OCI-LY3 (cell line): Measurements from ENCODE around the gene HYOU1.
"Not testable (repeated sequence)": the region's sequence is repeated elsewhere in the genome, so short reads cannot be mapped to it uniquely, and the experiment has no call there.

ENCODE experiments used
- H2AFZ ChIP-seq: fragments of 200-600, 300-600 bp; shearing (Covaris generic); 2 replicates; pipeline ENCODE4 v1.6.0; 2014; ENCODE audit warnings: antibody characterized with exemption, low read depth, low read length
- H3K27ac ChIP-seq: fragments of 200-600, 300-600 bp; sonication (generic); 2 replicates; pipeline ENCODE4 v1.5.1; 2014; ENCODE audit warnings: mild to moderate bottlenecking, low read length, moderate library complexity, mixed read lengths
- H3K27me3 ChIP-seq: fragments of 200-600, 300-600 bp; sonication (generic); 2 replicates; pipeline ENCODE4 v1.6.1; 2014; ENCODE audit warnings: low read depth, low read length, mixed read lengths
- H3K36me3 ChIP-seq: fragments of 200-600, 300-600 bp; sonication (generic); replicated peaks from 2 replicates; pipeline ENCODE3; 2014; ENCODE audit warnings: low read depth, low read length, mixed read lengths
- H3K4me1 ChIP-seq: fragments of 300-600, 200-600 bp; sonication (generic); 2 replicates; pipeline ENCODE4 v1.6.1; 2014; ENCODE audit warnings: low read length, mixed read lengths
- H3K4me2 ChIP-seq: fragments of 200-600, 300-600 bp; sonication (generic); 2 replicates; pipeline ENCODE4 v1.6.1; 2014; ENCODE audit warnings: low read length, mixed read lengths
- H3K4me3 ChIP-seq: fragments of 300-600, 200-600 bp; sonication (generic); 2 replicates; pipeline ENCODE4 v1.5.1; 2014; ENCODE audit warnings: antibody characterized with exemption, mild to moderate bottlenecking, low read length, moderate library complexity
- H3K79me2 ChIP-seq: fragments of 300-600, 200-600 bp; shearing (Covaris generic); 2 replicates; pipeline ENCODE4 v1.6.1; 2014; ENCODE audit warnings: mild to moderate bottlenecking, low read length, mixed read lengths
- H3K9ac ChIP-seq: fragments of 300-600, 200-600 bp; shearing (Covaris generic); 2 replicates; pipeline ENCODE4 v1.6.0; 2014; ENCODE audit warnings: mild to moderate bottlenecking, low read length, moderate library complexity
- H3K9me3 ChIP-seq: fragments of 200-600, 300-600 bp; shearing (Covaris generic); 2 replicates; pipeline ENCODE4 v1.6.1; 2014; ENCODE audit warnings: low read length, mixed read lengths; ENCODE audit not compliant: insufficient read depth
- H4K20me1 ChIP-seq: fragments of 200-600, 300-600 bp; sonication (generic); 2 replicates; pipeline ENCODE4 v1.6.1; 2016; ENCODE audit warnings: low read length, mixed read lengths; ENCODE audit not compliant: insufficient read depth
- EZH2phosphoT487 ChIP-seq: fragments of 200-600 bp; shearing (Covaris generic); IDR thresholded peaks from 2 replicates; pipeline ENCODE4 v1.6.1; 2018; ENCODE audit warnings: antibody characterized with exemption, mixed run types, low read depth
- TF ChIP-seq, protein P1 (sequence below): fragments of 200-600, 300-600 bp; sonication (generic); IDR thresholded peaks from 2 replicates; pipeline ENCODE4 v1.5.1; 2014; ENCODE audit warnings: antibody characterized with exemption, low read length, low read depth

The HYOU1 gene

DNA sequence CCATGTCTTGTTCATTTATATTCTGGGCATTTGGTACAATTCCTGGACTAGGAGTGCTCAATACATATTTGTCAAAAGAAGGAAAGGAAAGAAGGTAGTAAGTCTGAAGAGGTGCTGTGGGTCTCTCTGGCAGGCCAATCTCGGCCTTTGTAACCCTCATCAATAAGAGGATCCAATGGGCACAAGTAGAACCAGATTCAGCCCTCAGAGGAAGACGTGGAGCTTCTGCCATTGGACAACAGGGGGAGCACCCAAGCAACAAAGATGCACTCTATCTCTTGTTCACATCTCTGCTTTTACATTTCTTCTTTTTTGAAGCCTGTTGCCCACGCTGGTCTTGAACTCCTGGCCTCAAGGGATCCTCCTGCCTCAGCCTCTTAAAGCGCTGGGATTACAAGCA, 8.4 kb upstream of the HYOU1 start:
- Histone ChIP-seq H3K9me3 (no peaks in the 10 kb centered on the region), H2AFZ (no peak overlapping the region), H4K20me1 (no peaks in the 10 kb centered on the region), H3K27ac (no peak overlapping the region), H3K4me1 (peaks cover 6% of the 10 kb centered on the region), H3K9ac (no peak overlapping the region), H3K4me3 (no peak overlapping the region), H3K4me2 (no peak overlapping the region), H3K27me3 (no peaks in the 10 kb centered on the region), H3K79me2 (peaks cover 20% of the 10 kb centered on the region), H3K36me3 (no peaks in the 10 kb centered on the region)
- TF ChIP-seq EZH2phosphoT487, result no peak
- TF ChIP-seq, protein P1, sequence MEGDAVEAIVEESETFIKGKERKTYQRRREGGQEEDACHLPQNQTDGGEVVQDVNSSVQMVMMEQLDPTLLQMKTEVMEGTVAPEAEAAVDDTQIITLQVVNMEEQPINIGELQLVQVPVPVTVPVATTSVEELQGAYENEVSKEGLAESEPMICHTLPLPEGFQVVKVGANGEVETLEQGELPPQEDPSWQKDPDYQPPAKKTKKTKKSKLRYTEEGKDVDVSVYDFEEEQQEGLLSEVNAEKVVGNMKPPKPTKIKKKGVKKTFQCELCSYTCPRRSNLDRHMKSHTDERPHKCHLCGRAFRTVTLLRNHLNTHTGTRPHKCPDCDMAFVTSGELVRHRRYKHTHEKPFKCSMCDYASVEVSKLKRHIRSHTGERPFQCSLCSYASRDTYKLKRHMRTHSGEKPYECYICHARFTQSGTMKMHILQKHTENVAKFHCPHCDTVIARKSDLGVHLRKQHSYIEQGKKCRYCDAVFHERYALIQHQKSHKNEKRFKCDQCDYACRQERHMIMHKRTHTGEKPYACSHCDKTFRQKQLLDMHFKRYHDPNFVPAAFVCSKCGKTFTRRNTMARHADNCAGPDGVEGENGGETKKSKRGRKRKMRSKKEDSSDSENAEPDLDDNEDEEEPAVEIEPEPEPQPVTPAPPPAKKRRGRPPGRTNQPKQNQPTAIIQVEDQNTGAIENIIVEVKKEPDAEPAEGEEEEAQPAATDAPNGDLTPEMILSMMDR, result peak; percentile 56

DNA sequence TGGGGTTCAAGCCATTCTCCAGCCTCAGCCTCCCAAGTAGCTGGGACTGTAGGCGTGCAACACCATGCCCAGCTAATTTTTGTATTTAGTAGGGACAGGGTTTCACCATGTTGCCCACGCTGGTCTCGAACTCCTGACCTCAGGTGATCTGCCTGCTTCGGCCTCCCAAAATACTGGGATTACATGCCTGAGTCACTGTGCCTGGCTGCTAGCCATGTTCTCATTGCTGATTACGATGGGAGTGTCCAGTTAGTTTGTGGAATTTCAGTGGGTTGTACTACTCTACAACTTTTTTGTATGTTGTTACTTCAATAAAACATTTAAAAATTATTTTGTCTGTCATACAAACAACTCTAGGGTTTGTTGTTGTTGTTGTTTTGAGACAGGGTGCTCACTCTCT, 5.8 kb upstream of the HYOU1 start:
- Histone ChIP-seq H3K4me1 (peaks cover 12% of the 10 kb centered on the region), H3K27ac (no peak overlapping the region), H3K79me2 (peaks cover 13% of the 10 kb centered on the region), H3K4me3 (no peak overlapping the region), H4K20me1 (no peaks in the 10 kb centered on the region), H3K36me3 (no peaks in the 10 kb centered on the region), H3K27me3 (no peaks in the 10 kb centered on the region), H3K9ac (no peak overlapping the region), H3K9me3 (no peaks in the 10 kb centered on the region), H3K4me2 (no peak overlapping the region), H2AFZ (no peak overlapping the region)
- no peak for TF ChIP-seq EZH2phosphoT487
- TF ChIP-seq, protein P1, result no peak

DNA sequence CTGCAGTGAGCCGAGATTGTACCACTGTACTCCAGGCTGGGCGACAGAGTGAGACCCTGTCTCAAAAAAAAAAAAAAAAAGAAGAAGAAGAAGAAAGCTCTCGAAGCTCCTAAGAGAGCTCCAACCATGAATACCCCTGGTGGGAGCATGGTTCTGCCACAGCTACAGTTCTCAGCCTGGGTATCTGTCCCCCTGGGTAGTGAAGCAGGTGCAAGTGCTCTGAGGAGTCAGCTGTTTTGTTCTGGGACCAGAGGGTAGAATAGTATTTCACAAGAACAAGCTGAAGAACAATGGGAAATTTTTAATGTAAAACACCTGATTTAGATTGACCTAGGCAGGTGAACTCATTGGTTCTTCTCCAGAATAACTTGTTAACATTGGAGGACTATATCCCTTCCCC, 4.3 kb upstream of the HYOU1 start:
- Histone ChIP-seq H3K9me3 (no peaks in the 10 kb centered on the region), H3K36me3 (no peaks in the 10 kb centered on the region), H3K4me2 (no peak overlapping the region), H3K4me1 (peaks cover 7% of the 10 kb centered on the region), H3K27me3 (no peaks in the 10 kb centered on the region), H3K4me3 (no peak overlapping the region), H3K27ac (no peak overlapping the region), H3K9ac (no peak overlapping the region), H4K20me1 (no peaks in the 10 kb centered on the region), H3K79me2 (peaks cover 18% of the 10 kb centered on the region), H2AFZ (no peak overlapping the region)
- TF ChIP-seq, protein P1, result no peak
- no peak for TF ChIP-seq EZH2phosphoT487

DNA sequence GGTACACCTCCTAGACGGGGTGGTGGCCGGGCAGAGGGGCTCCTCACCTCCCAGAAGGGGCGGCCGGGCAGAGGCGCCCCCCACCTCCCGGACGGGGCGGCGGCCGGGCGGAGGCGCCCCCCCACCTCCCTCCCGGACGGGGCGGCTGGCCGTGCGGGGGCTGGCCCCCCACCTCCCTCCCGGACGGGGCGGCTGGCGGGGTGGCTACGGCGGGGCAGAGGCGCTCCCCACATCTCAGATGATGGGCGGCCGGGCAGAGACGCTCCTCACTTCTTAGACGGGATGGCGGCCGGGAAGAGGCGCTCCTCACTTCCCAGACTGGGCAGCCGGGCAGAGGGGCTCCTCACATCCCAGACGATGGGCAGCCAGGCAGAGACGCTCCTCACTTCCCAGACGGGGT, 2.1 kb upstream of the HYOU1 start:
- H3K27me3 ChIP-seq, H2AFZ ChIP-seq, H3K27ac ChIP-seq, H3K4me3 ChIP-seq, H3K9ac ChIP-seq, H3K9me3 ChIP-seq, H3K4me2 ChIP-seq, H4K20me1 ChIP-seq: not testable (repeated sequence)
- H3K4me1 ChIP-seq, result peaks cover 18% of the 10 kb centered on the region
- H3K79me2 ChIP-seq, result peaks cover 38% of the 10 kb centered on the region
- peaks cover 14% of the 10 kb centered on the region for H3K36me3 ChIP-seq
